Left lung (tissue), 10 donors: ENCODE results near the gene ORC6. TPM values are rescaled to one million over a fixed set of nuclear protein-coding genes. Genes with fewer than 3 reads are reported as not detected.

Experiments
- ATAC-seq: fragments of 200-7000 bp; cut with Tn5 transposase; one replicate; pipeline ENCODE4 v1.9.1; 2020; ENCODE audit warnings: moderate library complexity
- DNase-seq, 4 donors: peaks; one replicate each; pipeline ENCODE4 v3.0.0-alpha.2; 2013 to 2020
- H3K27ac ChIP-seq, 2 donors: fragments of 200-600 bp; sonication (generic) in 1 of 2; one replicate each; pipeline versions ENCODE4 v1.5.0 to v1.8.0; 2020 to 2021
- H3K27me3 ChIP-seq, 2 donors: fragments of 200-600 bp; sonication (generic) in 1 of 2; one replicate each; pipeline versions ENCODE4 v1.5.0 to v1.8.0; 2020 to 2021
- H3K36me3 ChIP-seq, 2 donors: fragments of 200-600 bp; sonication (generic) in 1 of 2; one replicate each; pipeline versions ENCODE4 v1.5.0 to v1.8.0; 2020 to 2021
- H3K4me1 ChIP-seq, 2 donors: fragments of 200-600 bp; one replicate each; pipeline ENCODE4 v1.8.0; 2021
- H3K4me3 ChIP-seq, 2 donors: fragments of 200-600 bp; sonication (generic) in 1 of 2; one replicate each; pipeline versions ENCODE4 v1.5.0 to v1.8.0; 2020 to 2021; ENCODE audit warnings: mild to moderate bottlenecking in 1 of 2
- H3K9me3 ChIP-seq, 2 donors: fragments of 200-600 bp; sonication (generic) in 1 of 2; one replicate each; pipeline versions ENCODE4 v1.5.0 to v1.8.0; 2020 to 2021
- intact Hi-C, 2 donors: fragments of 100-400 bp; cut with DNase I; formaldehyde crosslinking; loops; one replicate each; pipeline versions ENCODE4 v1.11.2 to v1.14.2; 2022
- polyA plus RNA-seq, 6 donors: library from polyadenylated mRNA; unstranded; fragments of 120-200 nt; gene quantifications; one replicate each; pipeline ENCODE4 v1.2.1, GENCODE V29; 2013; ENCODE audit not compliant: insufficient read length in 6 of 6
- total RNA-seq, 2 donors: library from RNA; stranded (reverse); fragmentation: NEBNext Ultra II Directional; extraction: Animal tissue kit (Norgen Biotek cat#: 25700); gene quantifications; one replicate each; pipeline ENCODE4 v1.2.1, GENCODE V29; 2021
- TF ChIP-seq, protein P1 (sequence below), 2 donors: fragments of 200-600 bp; sonication (generic) in 1 of 2; IDR thresholded peaks; one replicate each; pipeline versions ENCODE4 v1.5.0 to v1.8.0; 2021; ENCODE audit warnings: antibody characterized with exemption in 2 of 2
- donor health status: DM: no; HTN: yes; CAD: no.
- donor health status: DM: no; HTN: no; CAD: no.

Gene ORC6
- total and polyA plus RNA-seq, 8 donors, result 7.4 to 31.6 (median 25.1) TPM

GRCh38 chr16:46686815-46687473, 2.5 kb upstream of the ORC6 start:
- ATAC-seq, result no peak
- intact Hi-C loops, result no loop called here
- Histone ChIP-seq H3K27me3 (no peaks in the 10 kb centered on the region), H3K27ac (no peak overlapping the region), H3K4me1 (peaks cover 16 to 58% of the 10 kb centered on the region in 2 donors), H3K9me3 (no peaks in the 10 kb centered on the region), H3K4me3 (peak overlapping the region in 1 of 2 donors; percentile 87), H3K36me3 (no peaks in the 10 kb centered on the region)
- no peak for DNase-seq
- TF ChIP-seq, protein P1, sequence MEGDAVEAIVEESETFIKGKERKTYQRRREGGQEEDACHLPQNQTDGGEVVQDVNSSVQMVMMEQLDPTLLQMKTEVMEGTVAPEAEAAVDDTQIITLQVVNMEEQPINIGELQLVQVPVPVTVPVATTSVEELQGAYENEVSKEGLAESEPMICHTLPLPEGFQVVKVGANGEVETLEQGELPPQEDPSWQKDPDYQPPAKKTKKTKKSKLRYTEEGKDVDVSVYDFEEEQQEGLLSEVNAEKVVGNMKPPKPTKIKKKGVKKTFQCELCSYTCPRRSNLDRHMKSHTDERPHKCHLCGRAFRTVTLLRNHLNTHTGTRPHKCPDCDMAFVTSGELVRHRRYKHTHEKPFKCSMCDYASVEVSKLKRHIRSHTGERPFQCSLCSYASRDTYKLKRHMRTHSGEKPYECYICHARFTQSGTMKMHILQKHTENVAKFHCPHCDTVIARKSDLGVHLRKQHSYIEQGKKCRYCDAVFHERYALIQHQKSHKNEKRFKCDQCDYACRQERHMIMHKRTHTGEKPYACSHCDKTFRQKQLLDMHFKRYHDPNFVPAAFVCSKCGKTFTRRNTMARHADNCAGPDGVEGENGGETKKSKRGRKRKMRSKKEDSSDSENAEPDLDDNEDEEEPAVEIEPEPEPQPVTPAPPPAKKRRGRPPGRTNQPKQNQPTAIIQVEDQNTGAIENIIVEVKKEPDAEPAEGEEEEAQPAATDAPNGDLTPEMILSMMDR (IDR thresholded peaks at IDR 0.05), result no peak

DNA sequence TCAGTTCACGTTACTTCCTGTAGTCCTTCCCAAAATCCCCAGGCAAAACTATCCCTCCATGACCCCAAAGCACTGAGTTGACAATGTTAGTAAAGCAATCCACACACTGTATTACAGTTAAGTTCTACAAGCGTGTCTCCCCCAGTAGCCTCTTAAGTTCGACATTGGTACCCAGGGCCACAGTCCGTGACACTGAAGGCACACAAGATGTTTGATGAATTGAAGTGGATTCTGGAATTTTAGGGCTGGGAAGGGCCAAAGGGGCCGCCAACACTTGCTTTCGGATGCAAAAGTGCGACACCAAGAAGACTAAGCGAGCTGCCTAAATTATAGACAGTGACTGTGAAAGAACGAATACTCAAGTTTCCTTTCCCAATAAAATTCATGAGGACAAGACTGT, 2.0 kb upstream of the ORC6 start:
- Histone ChIP-seq H3K4me3 (peak overlapping the region; percentile 86 to 87), H3K27me3 (no peaks in the 10 kb centered on the region), H3K9me3 (no peaks in the 10 kb centered on the region), H3K27ac (peak overlapping the region in 1 of 2 donors; percentile 94), H3K4me1 (peaks cover 16 to 58% of the 10 kb centered on the region in 2 donors), H3K36me3 (no peaks in the 10 kb centered on the region)
- intact Hi-C loops, result no loop called here
- no peak for ATAC-seq
- TF ChIP-seq, protein P1 (IDR thresholded peaks at IDR 0.05), result no peak
- DNase-seq, result no peak

- Histone ChIP-seq H3K27ac (peak overlapping the region; percentile 93 to 94), H3K4me1 (peaks cover 16 to 58% of the 10 kb centered on the region in 2 donors), H3K36me3 (no peaks in the 10 kb centered on the region), H3K27me3 (no peaks in the 10 kb centered on the region), H3K9me3 (no peaks in the 10 kb centered on the region), H3K4me3 (peak overlapping the region; percentile 86 to 87)
- intact Hi-C loops, result no loop called here
- DNase-seq (peak in 2 of 4 donors; percentile 78 to 82), ATAC-seq (peak; percentile 25)
- TF ChIP-seq, protein P1 (IDR thresholded peaks at IDR 0.05), result no peak
Measured at GRCh38 chr16:46688101-46688653, 1.3 kb upstream of the ORC6 start.

DNA sequence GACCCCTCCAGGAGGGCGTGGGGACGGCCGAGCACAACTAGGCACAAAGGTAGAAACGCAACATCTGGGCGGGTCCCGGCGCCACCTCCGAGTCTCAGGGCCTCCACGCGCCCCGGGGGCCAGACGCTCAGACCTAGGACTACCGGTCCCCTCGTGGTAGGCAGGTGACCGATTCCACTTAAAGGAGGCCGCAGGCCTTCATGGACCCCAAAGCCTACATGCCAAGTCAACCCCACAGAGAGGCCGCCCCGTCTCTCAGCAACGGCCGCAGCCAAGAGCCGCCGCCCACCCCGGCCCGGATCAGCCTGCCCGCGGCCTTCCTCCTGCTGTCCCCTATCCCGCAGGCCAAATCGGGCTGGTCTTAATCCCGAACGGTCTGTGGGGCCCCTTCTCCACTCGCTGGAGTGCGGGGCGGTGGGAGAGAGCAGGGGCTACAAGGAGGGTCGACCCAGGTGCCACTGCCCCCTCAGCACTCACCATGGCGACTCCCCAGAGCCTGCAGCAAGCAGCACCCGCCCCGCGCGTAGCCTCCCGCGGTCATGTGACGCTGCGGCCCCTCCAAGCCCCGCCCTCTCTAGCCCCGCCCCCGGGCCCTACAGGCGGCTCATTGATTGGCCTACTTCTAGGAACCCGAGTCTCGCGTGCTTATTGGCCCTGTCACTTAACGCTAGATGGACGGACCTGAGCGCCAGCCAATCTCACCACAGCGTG, 650 bp upstream of the ORC6 start, which contains the start of gene VPS35:
Gene VPS35 (minus strand): TSS at position 525 of the 711 bp plus-strand sequence. CDS start 45 bp downstream, at position 480.
- Histone ChIP-seq H3K4me3 (peak within 1 kb of the TSS; percentile 86 to 87), H3K4me1 (peaks cover 16 to 53% of the 10 kb centered on the region in 2 donors), H3K27ac (peak within 1 kb of the TSS; percentile 93 to 94), H3K27me3 (no peaks in the 10 kb centered on the region), H3K36me3 (no peaks in the 10 kb centered on the region), H3K9me3 (no peaks in the 10 kb centered on the region)
- ATAC-seq, result peak; percentile 93
- DNase-seq, result peak in 3 of 4 donors; percentile 99 to 100 (median 99)
- TF ChIP-seq, protein P1 (IDR thresholded peaks at IDR 0.05), result no peak
- intact Hi-C loops, result no loop called here
